ENCODE measurements around the gene LRGUK. TPM values are rescaled to one million over a fixed set of nuclear protein-coding genes. Genes with fewer than 3 reads are reported as not detected.

LRGUK gene
- total and polyA plus RNA-seq, 2 of the 4 experiments (the other 2 are of a cell fraction): 0.07 TPM; not detected in 1

DNA sequence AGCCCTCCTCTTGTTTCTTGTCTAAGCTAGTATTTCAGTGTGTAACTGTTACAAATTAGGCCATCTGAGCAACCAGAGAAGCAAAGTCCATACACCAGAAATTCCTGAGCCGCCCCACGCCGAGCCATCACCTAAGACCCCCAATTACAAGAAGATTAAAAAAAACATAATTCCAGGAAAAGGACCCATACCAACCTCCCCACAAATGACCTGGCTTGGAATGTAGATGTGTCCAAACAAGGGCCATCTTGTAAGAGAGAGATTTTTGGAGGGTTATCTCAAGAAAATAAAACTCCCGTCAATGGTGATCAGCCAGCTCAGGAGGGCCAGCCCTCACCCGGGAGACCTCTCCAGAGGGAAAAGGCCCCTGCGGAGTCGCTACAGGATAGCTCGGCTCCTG is 83.1 kb downstream of the LRGUK start:
- no CpG with 5 or more reads among the region's 8 CpGs for WGBS, 2 experiments (ENCODE audit: extremely low coverage in 2 of 2, insufficient read length in 1 of 2)
- H3K9me1 ChIP-seq (ENCODE audit: insufficient read depth, low read length): no peaks in the 10 kb centered on the region
- H3K9ac ChIP-seq (ENCODE audit: low read depth, low read length): no peak overlapping the region

More for the DNA sequence above, 83.1 kb downstream of the LRGUK start:
- DNase-seq (no peak), ATAC-seq (ENCODE audit: low read depth) (no peak)
- Histone ChIP-seq H3K27ac (ENCODE audit: insufficient read depth, low read length) (no peak overlapping the region), H2AFZ (replicated peaks; ENCODE audit: low read length, poor library complexity) (no peak overlapping the region), H3K4me1 (ENCODE audit: control insufficient read depth, insufficient read depth, low read length) (0 out of 2 replicates have a peak, but pooled peaks cover 3% of the 10 kb centered on the region), H3K4ac (ENCODE audit: low read depth, low read length) (no peak overlapping the region), H4K8ac (ENCODE audit: low read depth in 2 of 2, low read length in 2 of 2) (no peak overlapping the region), H3K4me2 (ENCODE audit: low read depth, low read length) (no peak overlapping the region), H3K36me3 (ENCODE audit: control insufficient read depth, insufficient read depth, low read length) (no peaks in the 10 kb centered on the region), H4K20me1 (ENCODE audit: insufficient read depth, low read length) (no peaks in the 10 kb centered on the region), H2AK5ac (ENCODE audit: low read depth, low read length) (no peak overlapping the region), H2AK9ac (replicated peaks; ENCODE audit: low read depth, low read length, poor library complexity) (no peak overlapping the region), H2BK15ac (ENCODE audit: low read depth, low read length) (no peak overlapping the region), H3K4me3 (ENCODE audit: insufficient read depth, low read depth, low read length) (no peak overlapping the region), H2BK20ac (ENCODE audit: low read depth, low read length) (no peak overlapping the region), H2BK5ac (ENCODE audit: low read depth, low read length, poor library complexity, severe bottlenecking) (no peak overlapping the region), H3K14ac (replicated peaks; ENCODE audit: low read depth, low read length) (no peak overlapping the region), H3K27me3 (ENCODE audit: control insufficient read depth, insufficient read depth, low read length) (no peaks in the 10 kb centered on the region), H2BK120ac (ENCODE audit: low read depth, low read length) (no peak overlapping the region), H4K5ac (ENCODE audit: low read depth, low read length) (no peak overlapping the region), H3K18ac (ENCODE audit: low read depth, low read length) (no peak overlapping the region), H3K9me3 (ENCODE audit: control insufficient read depth, insufficient read depth, low read length) (no peaks in the 10 kb centered on the region), H3K79me1 (ENCODE audit: low read depth in 1 of 2, low read length in 2 of 2) (no peaks in the 10 kb centered on the region), H3K23ac (ENCODE audit: low read depth, low read length) (no peak overlapping the region), H4K91ac (ENCODE audit: insufficient read depth, low read depth, low read length) (no peak overlapping the region), H3K56ac (ENCODE audit: extremely low read depth, insufficient read depth, low read length) (no peak overlapping the region)
- BruUV-seq (replicated peaks): no TSS peak
- dilution Hi-C loops (cut with HindIII; ENCODE audit: low sequenced_read_pairs, unreplicated experiment): no loop called here
- ChIA-PET CTCF (no interaction called here), POLR2A (ENCODE audit: unreplicated experiment) (no interaction called here)
- in situ Hi-C loops (cut with MboI; ENCODE audit: low sequenced_read_pairs): no loop called here
- intact Hi-C loops (cut with micrococcal nuclease): no loop called here
- TF ChIP-seq, protein P1, sequence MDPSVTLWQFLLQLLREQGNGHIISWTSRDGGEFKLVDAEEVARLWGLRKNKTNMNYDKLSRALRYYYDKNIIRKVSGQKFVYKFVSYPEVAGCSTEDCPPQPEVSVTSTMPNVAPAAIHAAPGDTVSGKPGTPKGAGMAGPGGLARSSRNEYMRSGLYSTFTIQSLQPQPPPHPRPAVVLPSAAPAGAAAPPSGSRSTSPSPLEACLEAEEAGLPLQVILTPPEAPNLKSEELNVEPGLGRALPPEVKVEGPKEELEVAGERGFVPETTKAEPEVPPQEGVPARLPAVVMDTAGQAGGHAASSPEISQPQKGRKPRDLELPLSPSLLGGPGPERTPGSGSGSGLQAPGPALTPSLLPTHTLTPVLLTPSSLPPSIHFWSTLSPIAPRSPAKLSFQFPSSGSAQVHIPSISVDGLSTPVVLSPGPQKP (IDR thresholded peaks at IDR 0.05; ENCODE audit: borderline replicate concordance, low read depth, low read length): no peak
- no peak for TF ChIP-seq RFX5 (IDR thresholded peaks at IDR 0.05; ENCODE audit: low read depth, low read length)
- no peak for TF ChIP-seq CHD1 (IDR thresholded peaks at IDR 0.05; ENCODE audit: low read depth, low read length)
- TF ChIP-seq MXI1 (IDR thresholded peaks at IDR 0.05; ENCODE audit: borderline replicate concordance, low read depth, low read length): no peak
- no peak for TF ChIP-seq RCOR1 (IDR thresholded peaks at IDR 0.05; ENCODE audit: insufficient replicate concordance, low read length)
- no peak for TF ChIP-seq SMC3 (IDR thresholded peaks at IDR 0.05; ENCODE audit: low read depth, low read length)
- TF ChIP-seq CEBPB (IDR thresholded peaks at IDR 0.05; ENCODE audit: low read depth, low read length): no peak
- TF ChIP-seq, protein P2, sequence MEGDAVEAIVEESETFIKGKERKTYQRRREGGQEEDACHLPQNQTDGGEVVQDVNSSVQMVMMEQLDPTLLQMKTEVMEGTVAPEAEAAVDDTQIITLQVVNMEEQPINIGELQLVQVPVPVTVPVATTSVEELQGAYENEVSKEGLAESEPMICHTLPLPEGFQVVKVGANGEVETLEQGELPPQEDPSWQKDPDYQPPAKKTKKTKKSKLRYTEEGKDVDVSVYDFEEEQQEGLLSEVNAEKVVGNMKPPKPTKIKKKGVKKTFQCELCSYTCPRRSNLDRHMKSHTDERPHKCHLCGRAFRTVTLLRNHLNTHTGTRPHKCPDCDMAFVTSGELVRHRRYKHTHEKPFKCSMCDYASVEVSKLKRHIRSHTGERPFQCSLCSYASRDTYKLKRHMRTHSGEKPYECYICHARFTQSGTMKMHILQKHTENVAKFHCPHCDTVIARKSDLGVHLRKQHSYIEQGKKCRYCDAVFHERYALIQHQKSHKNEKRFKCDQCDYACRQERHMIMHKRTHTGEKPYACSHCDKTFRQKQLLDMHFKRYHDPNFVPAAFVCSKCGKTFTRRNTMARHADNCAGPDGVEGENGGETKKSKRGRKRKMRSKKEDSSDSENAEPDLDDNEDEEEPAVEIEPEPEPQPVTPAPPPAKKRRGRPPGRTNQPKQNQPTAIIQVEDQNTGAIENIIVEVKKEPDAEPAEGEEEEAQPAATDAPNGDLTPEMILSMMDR (conservative IDR thresholded peaks at IDR 0.05; ENCODE audit: low read depth, low read length): no peak
- no peak for TF ChIP-seq POLR2A (IDR thresholded peaks at IDR 0.05; ENCODE audit: low read depth, low read length)
- no peak for TF ChIP-seq NFE2L2 (IDR thresholded peaks at IDR 0.05; ENCODE audit: low read depth, low read length)
